Choroid plexus epithelial cell (primary cell): ENCODE data around the gene FDCSP.

ENCODE experiments used
- DNase-seq: peaks from one replicate; pipeline ENCODE4 v3.0.0-alpha.2; 2010; ENCODE audit warnings: low read depth
- H3K4me3 ChIP-seq: 2 replicates; pipeline ENCODE4 v1.5.1; 2011; ENCODE audit warnings: low read depth, mild to moderate bottlenecking, control low read depth, low read length, moderate library complexity
- TF ChIP-seq, protein P1 (sequence below): conservative IDR thresholded peaks from 2 replicates; pipeline ENCODE4 v1.5.1; 2011; ENCODE audit warnings: low read depth, mild to moderate bottlenecking, control low read depth, inconsistent platforms, low read length, moderate library complexity

The FDCSP gene

GRCh38 chr4:70280567-70280966, 54.6 kb downstream of the FDCSP start:
- H3K4me3 ChIP-seq = no peak overlapping the region
- no peak for DNase-seq
- TF ChIP-seq, protein P1, sequence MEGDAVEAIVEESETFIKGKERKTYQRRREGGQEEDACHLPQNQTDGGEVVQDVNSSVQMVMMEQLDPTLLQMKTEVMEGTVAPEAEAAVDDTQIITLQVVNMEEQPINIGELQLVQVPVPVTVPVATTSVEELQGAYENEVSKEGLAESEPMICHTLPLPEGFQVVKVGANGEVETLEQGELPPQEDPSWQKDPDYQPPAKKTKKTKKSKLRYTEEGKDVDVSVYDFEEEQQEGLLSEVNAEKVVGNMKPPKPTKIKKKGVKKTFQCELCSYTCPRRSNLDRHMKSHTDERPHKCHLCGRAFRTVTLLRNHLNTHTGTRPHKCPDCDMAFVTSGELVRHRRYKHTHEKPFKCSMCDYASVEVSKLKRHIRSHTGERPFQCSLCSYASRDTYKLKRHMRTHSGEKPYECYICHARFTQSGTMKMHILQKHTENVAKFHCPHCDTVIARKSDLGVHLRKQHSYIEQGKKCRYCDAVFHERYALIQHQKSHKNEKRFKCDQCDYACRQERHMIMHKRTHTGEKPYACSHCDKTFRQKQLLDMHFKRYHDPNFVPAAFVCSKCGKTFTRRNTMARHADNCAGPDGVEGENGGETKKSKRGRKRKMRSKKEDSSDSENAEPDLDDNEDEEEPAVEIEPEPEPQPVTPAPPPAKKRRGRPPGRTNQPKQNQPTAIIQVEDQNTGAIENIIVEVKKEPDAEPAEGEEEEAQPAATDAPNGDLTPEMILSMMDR = no peak
